PC-3 (cell line): ENCODE measurements around the gene RNF167. TPM values are rescaled to one million over a fixed set of nuclear protein-coding genes. Genes with fewer than 3 reads are reported as not detected.

Experiments used
- ATAC-seq: fragments of 200-7000 bp; cut with Tn5 transposase; 2 replicates; pipeline ENCODE4 v1.9.1; 2020; ENCODE audit warnings: mild to moderate bottlenecking, moderate library complexity
- BruUV-seq: library from RNA; stranded (reverse); fragments of 400-500 nt; replicated peaks from 2 replicates; lab custom pipeline; 2021; lab: Mats Ljungman, UMichigan
- CTCF ChIA-PET: fragments of 300-600 bp; sonication (Branson Sonifier 250); formaldehyde crosslinking; loops from one replicate; lab custom pipeline; 2022; ENCODE audit warnings: antibody characterized with exemption; lab: Charles Lee
- POLR2A ChIA-PET: fragments of 300-600 bp; sonication (Branson Sonifier 250); formaldehyde crosslinking; loops from one replicate; lab custom pipeline; 2022; ENCODE audit warnings: antibody characterized with exemption; ENCODE audit not compliant: unreplicated experiment; lab: Charles Lee
- DNase-seq: peaks from one replicate; pipeline ENCODE4 v3.0.0-alpha.2; 2015
- H2AFZ ChIP-seq: fragments of 300-600 bp; sonication (generic); 2 replicates; pipeline ENCODE4 v1.6.0; 2016; ENCODE audit warnings: antibody characterized with exemption, low read length
- H3F3A ChIP-seq: fragments of 300-600 bp; sonication (generic); one replicate; pipeline ENCODE4 v1.6.0; 2017; ENCODE audit warnings: antibody characterized with exemption, low read length, control low read depth, mild to moderate bottlenecking; ENCODE audit not compliant: unreplicated experiment
- H3K27ac ChIP-seq: fragments of 300-600 bp; sonication (generic); 2 replicates; pipeline ENCODE4 v1.5.1; 2016; ENCODE audit warnings: mild to moderate bottlenecking, low read length
- H3K27me3 ChIP-seq: fragments of 300-600 bp; sonication (generic); 2 replicates; pipeline ENCODE4 v1.6.1; 2016; ENCODE audit warnings: low read length, mixed read lengths
- H3K36me3 ChIP-seq: fragments of 300-600 bp; sonication (generic); 2 replicates; pipeline ENCODE4 v1.6.1; 2016; ENCODE audit warnings: low read depth, mixed run types, low read length, mixed read lengths
- H3K4me1 ChIP-seq: fragments of 300-600 bp; sonication (generic); 2 replicates; pipeline ENCODE4 v1.5.1; 2016; ENCODE audit warnings: low read length; ENCODE audit not compliant: insufficient read depth
- H3K4me2 ChIP-seq: fragments of 300-600 bp; sonication (generic); 2 replicates; pipeline ENCODE4 v1.6.0; 2016; ENCODE audit warnings: low read length
- H3K4me3 ChIP-seq: fragments of 300-600 bp; sonication (generic); 2 replicates; pipeline ENCODE4 v1.5.1; 2016; ENCODE audit warnings: mild to moderate bottlenecking, low read length, mixed read lengths
- H3K79me2 ChIP-seq: fragments of 300-600 bp; sonication (generic); 2 replicates; pipeline ENCODE4 v1.6.1; 2017; ENCODE audit warnings: low read length, mixed read lengths
- H3K9ac ChIP-seq: fragments of 300-600 bp; sonication (generic); 2 replicates; pipeline ENCODE4 v1.6.0; 2016; ENCODE audit warnings: mild to moderate bottlenecking, low read length
- H3K9me2 ChIP-seq: fragments of 300-600 bp; sonication (generic); replicated peaks from 2 replicates; pipeline ENCODE4 v1.6.1; 2016; ENCODE audit warnings: mixed run types, low read length, mixed read lengths
- H3K9me3 ChIP-seq: fragments of 300-600 bp; sonication (generic); 2 replicates; pipeline ENCODE4 v1.6.1; 2016; ENCODE audit warnings: low read length, mixed read lengths
- H4K20me1 ChIP-seq: fragments of 300-600 bp; sonication (generic); 2 replicates; pipeline ENCODE4 v1.6.1; 2016; ENCODE audit warnings: low read length, mixed read lengths
- CTCF ChIP-seq: fragments of 300-600 bp; sonication (generic); conservative IDR thresholded peaks from 2 replicates; pipeline ENCODE4 v1.5.1; 2017; ENCODE audit warnings: antibody characterized with exemption, low read depth, mild to moderate bottlenecking, low read length
- EZH2 ChIP-seq: fragments of 300-600 bp; sonication (generic); IDR thresholded peaks from one replicate; pipeline ENCODE4 v1.6.1; 2017; ENCODE audit warnings: antibody characterized with exemption, mild to moderate bottlenecking, low read length; ENCODE audit not compliant: unreplicated experiment
- EZH2phosphoT487 ChIP-seq: fragments of 300-600 bp; sonication (generic); IDR thresholded peaks from 2 replicates; pipeline ENCODE4 v1.6.1; 2018; ENCODE audit warnings: mild to moderate bottlenecking, antibody characterized with exemption, low read length, borderline replicate concordance
- intact Hi-C: fragments of 100-400 bp; cut with micrococcal nuclease; formaldehyde crosslinking; loops from 2 replicates; pipeline ENCODE4 v1.9.0; 2023
- total RNA-seq: library from RNA; depleted of rRNA; stranded (reverse); fragments of >200 nt; gene quantifications from 2 replicates; pipeline ENCODE4 v1.2.3, GENCODE V29; 2014

Gene RNF167
- total RNA-seq, 1 experiment from 2014 or later: 43.1 TPM

DNA sequence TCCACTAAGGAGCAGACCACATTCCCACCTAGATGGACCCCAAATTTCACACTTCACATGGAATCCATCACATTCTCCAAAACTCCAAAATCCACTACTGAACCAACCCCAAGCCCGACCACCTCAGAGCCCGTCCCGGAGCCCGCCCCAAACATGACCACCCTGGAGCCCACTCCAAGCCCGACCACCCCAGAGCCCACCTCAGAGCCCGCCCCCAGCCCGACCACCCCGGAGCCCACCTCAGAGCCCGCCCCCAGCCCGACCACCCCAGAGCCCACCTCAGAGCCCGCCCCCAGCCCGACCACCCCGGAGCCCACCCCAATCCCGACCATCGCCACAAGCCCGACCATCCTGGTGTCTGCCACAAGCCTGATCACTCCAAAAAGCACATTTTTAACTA is 6.4 kb upstream of the RNF167 start:
- TF ChIP-seq EZH2phosphoT487 (no peak), EZH2 (no peak), CTCF (no peak)
- Histone ChIP-seq H3K4me2 (peak overlapping the region; percentile 13; the same call in 1 of the 2 replicates), H3K9ac (no peak overlapping the region), H3K27me3 (no peaks in the 10 kb centered on the region), H2AFZ (no peak overlapping the region), H3K36me3 (peaks cover 10% of the 10 kb centered on the region; the same call in 1 of the 2 replicates), H3K27ac (no peak overlapping the region), H4K20me1 (no peaks in the 10 kb centered on the region), H3K9me3 (no peaks in the 10 kb centered on the region), H3K4me3 (no peak overlapping the region), H3K4me1 (peaks cover 10% of the 10 kb centered on the region), H3K9me2 (no peaks in the 10 kb centered on the region), H3K79me2 (peaks cover 10% of the 10 kb centered on the region), H3F3A (no peaks in the 10 kb centered on the region)
- ChIA-PET POLR2A (no interaction called here), CTCF (interaction anchor here (0.6 to 0.9 kb wide), 2 partner anchors 25 to 1411 kb away, joined by 5 to 8 read pairs; no protein-coding TSS in a partner anchor)
- intact Hi-C loops: no loop called here
- ATAC-seq: no peak
- no peak for DNase-seq
- BruUV-seq: no TSS peak

DNA sequence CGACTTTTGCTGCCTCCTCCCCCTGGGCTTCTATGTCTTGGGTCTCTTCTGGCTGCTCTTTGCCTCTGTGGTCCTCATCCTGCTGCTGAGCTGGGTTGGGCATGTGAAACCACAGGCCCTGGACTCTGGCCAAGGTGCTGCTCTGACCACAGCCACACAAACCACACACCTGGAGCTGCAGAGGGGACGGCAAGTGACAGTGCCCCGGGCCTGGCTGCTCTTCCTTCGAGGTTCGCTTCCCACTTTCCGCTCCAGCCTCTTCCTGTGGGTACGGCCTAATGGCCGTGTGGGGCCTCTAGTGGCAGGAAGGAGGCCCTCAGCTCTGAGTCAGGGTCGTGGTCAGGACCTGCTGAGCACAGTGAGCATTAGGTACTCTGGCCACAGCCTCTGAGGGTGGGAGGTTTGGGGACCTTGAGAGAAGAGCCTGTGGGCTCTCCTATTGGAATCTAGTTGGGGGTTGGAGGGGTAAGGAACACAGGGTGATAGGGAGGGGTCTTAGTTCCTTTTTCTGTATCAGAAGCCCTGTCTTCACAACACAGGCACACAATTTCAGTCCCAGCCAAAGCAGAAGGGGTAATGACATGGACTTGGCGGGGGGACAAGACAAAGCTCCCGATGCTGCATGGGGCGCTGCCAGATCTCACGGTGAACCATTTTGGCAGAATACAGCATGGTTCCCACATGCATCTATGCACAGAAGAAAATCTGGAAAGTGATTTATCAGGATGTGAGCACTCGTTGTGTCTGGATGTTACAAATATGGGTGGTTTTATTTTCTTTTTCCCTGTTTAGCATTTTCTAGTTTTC is 5.7 kb upstream of the RNF167 start:
- H3K9me2 ChIP-seq: no peaks in the 10 kb centered on the region
- ATAC-seq (peak; percentile 87), DNase-seq (peak; percentile 71)
- H3K27me3 ChIP-seq: no peaks in the 10 kb centered on the region
- H3K9ac ChIP-seq: no peak overlapping the region
- TF ChIP-seq EZH2 (no peak), CTCF (peak; percentile 51)
- intact Hi-C loops: no loop called here
- ChIA-PET POLR2A (no interaction called here), CTCF (interaction anchor here (0.6 to 0.9 kb wide), 2 partner anchors 26 to 1412 kb away, joined by 5 to 8 read pairs; no protein-coding TSS in a partner anchor)
- peaks cover 10% of the 10 kb centered on the region; the same call in 1 of the 2 replicates for H3K36me3 ChIP-seq
- peaks cover 14% of the 10 kb centered on the region for H3K4me1 ChIP-seq
- no peak overlapping the region for H3K4me3 ChIP-seq
- no peaks in the 10 kb centered on the region for H4K20me1 ChIP-seq
- peak overlapping the region; percentile 9; the same call in 1 of the 2 replicates for H2AFZ ChIP-seq
- no peaks in the 10 kb centered on the region for H3K9me3 ChIP-seq
- H3K4me2 ChIP-seq: peak overlapping the region; percentile 13
- BruUV-seq: no TSS peak
- peaks cover 17% of the 10 kb centered on the region for H3K79me2 ChIP-seq
- no peaks in the 10 kb centered on the region for H3F3A ChIP-seq
- H3K27ac ChIP-seq: no peak overlapping the region

DNA sequence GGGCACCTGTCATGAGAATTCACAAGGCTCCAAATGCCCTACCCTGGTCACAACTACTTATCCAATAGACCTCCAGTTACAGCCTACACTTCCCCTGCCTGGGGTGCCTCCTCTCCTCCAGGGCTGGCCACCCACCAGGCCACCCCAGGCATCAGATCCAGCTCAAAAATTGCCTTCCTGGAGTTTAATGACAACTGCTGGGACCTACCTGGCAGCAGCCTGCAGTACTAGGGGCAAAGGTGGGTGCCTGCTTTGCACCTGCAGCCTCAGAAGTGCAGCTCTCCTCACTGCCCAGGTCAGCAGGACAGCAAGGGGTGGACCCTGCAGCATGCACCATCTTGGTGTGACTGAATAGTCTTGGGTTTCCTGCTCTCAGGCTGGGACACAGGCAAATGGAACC is 4.4 kb upstream of the RNF167 start:
- Histone ChIP-seq H3K4me1 (peaks cover 14% of the 10 kb centered on the region), H3K9ac (no peak overlapping the region), H3K36me3 (peaks cover 10% of the 10 kb centered on the region; the same call in 1 of the 2 replicates), H2AFZ (no peak overlapping the region), H3K9me2 (no peaks in the 10 kb centered on the region), H3K9me3 (no peaks in the 10 kb centered on the region), H3K4me2 (no peak overlapping the region), H3K27ac (no peak overlapping the region), H3F3A (no peaks in the 10 kb centered on the region), H3K79me2 (peaks cover 22% of the 10 kb centered on the region), H3K27me3 (no peaks in the 10 kb centered on the region), H4K20me1 (no peaks in the 10 kb centered on the region), H3K4me3 (no peak overlapping the region)
- POLR2A ChIA-PET: interaction anchor here (0.5 kb wide), 1 partner anchor 154 kb away, joined by 4 read pairs; no protein-coding TSS in a partner anchor
- TF ChIP-seq EZH2: no peak
- no peak for TF ChIP-seq EZH2phosphoT487
- no peak for TF ChIP-seq CTCF
- ATAC-seq: no peak
- intact Hi-C loops: no loop called here
- BruUV-seq: no TSS peak
- CTCF ChIA-PET: no interaction called here
- no peak for DNase-seq
